GM20000 (cell line): ENCODE measurements around the gene TBCE.

Experiments used
- DNase-seq: peaks from one replicate; pipeline ENCODE4 v3.0.0; 2012; ENCODE audit warnings: low spot score
- CTCF ChIP-seq: IDR thresholded peaks from 2 replicates; pipeline ENCODE4 v1.5.1; 2012; ENCODE audit warnings: mild to moderate bottlenecking, control low read depth; ENCODE audit errors: extremely low read depth, missing control alignments

TBCE gene

GRCh38 chr1:235407419-235407818 lies 40.2 kb downstream of the TBCE start:
- no peak for DNase-seq
- no peak for TF ChIP-seq CTCF

GRCh38 chr1:235408503-235408960 lies 41.3 kb downstream of the TBCE start:
- no peak for DNase-seq
- no peak for TF ChIP-seq CTCF

- TF ChIP-seq CTCF = no peak
- no peak for DNase-seq
Measured at GRCh38 chr1:235409042-235409820, 42.0 kb downstream of the TBCE start.

- TF ChIP-seq CTCF = no peak
- DNase-seq = no peak
Measured at GRCh38 chr1:235410467-235410866, 43.2 kb downstream of the TBCE start.

GRCh38 chr1:235411489-235412486 lies 44.6 kb downstream of the TBCE start:
- no peak for TF ChIP-seq CTCF
- DNase-seq = no peak

- peak; percentile 79 for DNase-seq
- TF ChIP-seq CTCF = peak; percentile 63
Measured at GRCh38 chr1:235415008-235415904, 48.0 kb downstream of the TBCE start.
